ENCODE data around the gene SMIM43. TPM values are rescaled to one million over a fixed set of nuclear protein-coding genes. Genes with fewer than 3 reads are reported as not detected.

SMIM43 gene
- 0.29 TPM in 1 of 2 replicates, not detected in the other for total RNA-seq (2014; rRNA removed; shearing (Covaris generic))

DNA sequence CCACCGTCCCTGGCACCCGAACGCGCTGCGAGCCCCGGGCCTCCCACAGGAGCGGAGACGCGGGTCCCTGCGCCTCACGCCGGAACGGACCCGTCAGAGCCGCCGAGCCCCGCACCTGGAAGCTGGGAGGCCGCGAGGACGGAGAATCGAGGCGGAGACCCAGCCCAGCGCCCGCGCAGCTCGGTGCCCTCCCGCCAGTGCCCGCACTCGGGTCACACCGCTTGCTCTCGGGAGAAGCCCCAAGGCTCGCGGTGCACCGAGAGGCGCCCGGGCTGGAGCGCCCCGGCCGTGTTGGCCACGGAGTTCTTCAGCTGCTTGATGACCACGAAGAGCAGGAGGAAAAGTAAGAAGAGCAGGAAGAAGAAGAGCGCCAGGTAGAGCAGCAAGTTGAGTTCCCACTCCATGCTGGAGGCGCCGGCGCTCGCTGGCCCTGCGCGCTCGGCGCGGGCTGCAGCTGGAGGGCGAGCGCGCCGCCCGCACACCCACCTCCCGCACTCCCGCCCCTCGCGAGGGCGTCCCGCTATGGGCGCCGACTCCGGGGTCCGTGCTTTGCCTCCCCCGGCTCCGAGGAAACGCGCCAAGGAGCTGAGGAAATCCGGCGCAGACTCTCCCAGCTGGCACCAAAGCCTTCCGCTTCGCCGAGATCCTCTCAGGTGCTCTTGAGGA lies at the start of gene SMIM43:
Gene SMIM43 (minus strand): TSS at position 463 of the 666 bp plus-strand sequence. CDS start 59 bp downstream, at position 404.
- no peak for DNase-seq (ENCODE audit: low read depth)

DNA sequence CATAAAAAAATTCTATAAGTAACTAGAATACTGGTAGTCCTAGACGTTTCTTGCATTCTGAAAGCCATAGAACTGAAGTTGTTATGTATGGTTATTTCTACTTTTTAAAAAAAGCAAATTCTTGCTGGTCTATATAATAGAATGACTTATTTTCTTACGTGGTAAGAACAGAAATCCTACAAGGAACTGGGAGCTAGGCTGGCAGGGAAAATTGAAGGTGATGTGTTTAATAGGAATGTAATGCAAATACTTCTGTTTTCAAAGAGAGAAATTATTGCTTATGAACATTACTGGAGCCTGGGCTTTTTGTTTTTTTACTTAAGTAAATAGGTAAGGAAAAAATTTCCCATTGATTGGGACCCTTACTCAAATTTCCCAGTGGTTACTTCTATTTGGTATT lies 49.8 kb upstream of the SMIM43 start:
- DNase-seq (ENCODE audit: low read depth): no peak

DNA sequence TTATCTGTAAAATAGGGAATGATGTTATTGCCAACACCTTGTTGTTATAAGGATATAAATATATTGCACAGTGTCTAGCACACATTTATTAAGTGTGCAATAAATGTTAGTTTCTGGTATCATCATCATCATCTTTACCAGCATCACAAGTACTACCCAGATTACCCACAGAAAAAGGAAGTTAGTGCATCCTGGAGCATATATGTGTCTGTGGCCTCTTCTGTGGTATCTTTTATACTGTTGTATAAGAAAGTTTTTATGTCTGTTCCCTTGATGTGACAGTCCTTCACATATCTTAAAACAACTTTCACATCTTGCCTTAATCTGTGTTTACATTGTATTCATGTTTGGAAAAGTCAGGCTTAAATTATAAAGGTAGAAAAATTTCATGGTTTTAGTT lies 46.2 kb upstream of the SMIM43 start:
- DNase-seq (ENCODE audit: low read depth): no peak

DNA sequence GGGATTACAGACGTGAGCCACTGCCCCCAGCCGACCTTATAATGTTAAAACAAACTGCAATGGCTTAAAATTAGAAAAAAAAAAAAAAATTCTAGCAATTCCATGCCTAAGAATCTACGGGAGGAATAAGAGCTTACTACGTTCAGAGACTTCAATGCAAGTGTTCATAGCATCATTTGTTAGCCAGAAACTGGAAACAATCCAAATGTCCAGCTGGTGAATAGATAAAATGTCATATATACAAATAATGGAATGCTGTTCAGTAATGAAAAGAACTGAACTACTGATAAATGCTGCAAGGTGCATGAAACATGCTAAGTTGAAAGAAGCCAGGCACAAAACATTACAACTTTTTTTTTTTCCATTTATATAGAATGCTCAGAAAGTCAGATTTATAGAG lies 41.4 kb upstream of the SMIM43 start:
- DNase-seq (ENCODE audit: low read depth): no peak

DNA sequence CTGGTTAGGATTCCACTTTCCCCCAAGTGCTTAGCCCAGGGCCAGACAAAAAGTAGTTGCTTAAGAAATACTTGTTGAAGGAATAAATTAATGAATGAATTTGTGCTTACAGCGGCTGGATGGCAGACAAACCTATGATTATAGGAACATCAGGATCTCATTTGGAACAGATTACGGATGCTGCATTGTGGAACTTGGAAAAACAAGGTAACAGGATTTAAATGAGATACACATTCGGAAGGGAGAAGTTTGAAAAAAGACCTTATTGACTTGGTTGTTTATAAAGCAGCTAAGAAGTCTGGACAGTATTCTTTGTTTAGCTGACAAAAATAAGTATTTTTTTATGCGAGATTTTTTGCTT lies 36.7 kb upstream of the SMIM43 start:
- DNase-seq (ENCODE audit: low read depth): no peak

DNA sequence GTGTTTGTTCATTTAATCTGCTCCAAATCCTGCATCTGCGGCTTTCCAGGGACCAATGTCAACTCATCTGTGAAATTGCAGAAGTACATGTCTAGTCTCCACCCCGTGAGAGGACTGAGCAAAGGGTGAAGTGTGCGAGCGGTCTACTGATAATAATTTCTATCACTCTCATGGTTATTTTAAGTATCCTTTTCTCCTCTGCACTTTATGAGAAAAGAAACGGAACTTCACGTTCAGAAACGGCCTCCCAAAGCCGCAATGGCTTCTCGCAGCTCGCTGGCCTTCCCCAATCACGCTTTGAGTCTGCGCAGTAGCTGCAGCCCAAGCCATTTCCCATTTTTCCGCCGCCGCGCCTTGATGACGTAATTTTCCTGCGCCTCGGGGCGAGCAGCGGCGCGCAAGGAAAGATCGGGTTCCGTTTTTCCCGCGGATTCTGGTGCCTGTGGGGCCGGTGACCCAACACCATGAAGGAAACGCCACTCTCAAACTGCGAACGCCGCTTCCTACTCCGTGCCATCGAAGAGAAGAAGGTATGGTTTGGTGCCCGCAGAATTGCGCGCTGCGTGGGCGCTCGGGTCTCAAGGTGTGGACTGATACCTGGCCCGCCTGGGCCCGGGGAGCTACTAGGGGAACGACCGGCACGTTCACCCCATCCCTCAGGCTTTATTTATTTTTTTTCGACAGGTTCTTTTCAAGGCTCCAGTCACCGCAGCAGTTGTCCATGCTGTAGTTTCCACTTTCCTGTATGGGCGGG lies 36.2 kb upstream of the SMIM43 start, which contains the start of gene EXOSC9:
Gene EXOSC9 (plus strand): TSS at position 363 of the 754 bp plus-strand sequence. CDS start 102 bp downstream, at position 465.
- peak; percentile 89 for DNase-seq (ENCODE audit: low read depth)

DNA sequence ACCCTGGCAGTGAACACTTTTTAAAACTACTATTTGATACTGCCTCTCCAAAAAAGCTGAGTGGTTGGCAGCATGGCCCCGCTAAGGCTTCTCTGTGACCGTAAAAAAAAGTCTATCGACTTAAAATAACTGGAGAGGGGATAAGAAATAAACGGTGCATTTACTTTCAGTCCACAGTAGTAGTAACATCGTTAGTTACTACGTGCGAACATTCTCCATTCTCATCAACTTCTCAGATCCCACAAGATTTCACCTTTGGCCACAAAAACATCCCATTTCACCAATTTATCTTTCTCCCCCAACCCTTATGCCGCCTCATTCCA lies 35.6 kb upstream of the SMIM43 start:
- no peak for DNase-seq (ENCODE audit: low read depth)

DNA sequence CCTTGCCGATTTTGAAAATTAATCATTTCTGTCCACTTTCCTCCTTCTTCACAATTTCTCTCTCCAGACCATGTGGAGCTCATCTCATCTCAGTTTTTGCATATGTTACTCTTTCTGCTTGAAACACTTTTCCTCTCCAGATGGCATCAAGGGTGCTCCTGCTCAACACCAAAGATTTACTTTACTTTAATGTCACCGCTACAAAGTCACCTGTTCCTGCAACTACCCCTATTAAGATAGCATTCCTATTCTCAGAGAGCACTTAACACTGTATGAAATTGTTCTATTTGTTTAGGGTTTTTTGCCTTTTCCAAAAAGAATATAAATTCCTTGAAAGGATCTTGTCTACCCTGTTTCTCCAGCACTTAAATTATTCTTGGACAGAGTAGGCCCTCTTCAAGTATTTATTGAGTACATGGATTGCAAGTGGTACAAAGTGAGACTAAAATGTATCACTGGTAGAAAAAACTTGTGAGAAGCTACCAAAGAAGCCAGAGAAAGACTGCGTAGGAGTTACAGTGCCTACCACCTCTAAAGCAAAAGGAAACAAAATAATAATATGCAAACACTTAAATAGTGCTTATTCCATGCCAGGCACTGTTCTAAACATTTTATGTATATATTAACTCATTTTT lies 35.0 kb upstream of the SMIM43 start:
- DNase-seq (ENCODE audit: low read depth): no peak

DNA sequence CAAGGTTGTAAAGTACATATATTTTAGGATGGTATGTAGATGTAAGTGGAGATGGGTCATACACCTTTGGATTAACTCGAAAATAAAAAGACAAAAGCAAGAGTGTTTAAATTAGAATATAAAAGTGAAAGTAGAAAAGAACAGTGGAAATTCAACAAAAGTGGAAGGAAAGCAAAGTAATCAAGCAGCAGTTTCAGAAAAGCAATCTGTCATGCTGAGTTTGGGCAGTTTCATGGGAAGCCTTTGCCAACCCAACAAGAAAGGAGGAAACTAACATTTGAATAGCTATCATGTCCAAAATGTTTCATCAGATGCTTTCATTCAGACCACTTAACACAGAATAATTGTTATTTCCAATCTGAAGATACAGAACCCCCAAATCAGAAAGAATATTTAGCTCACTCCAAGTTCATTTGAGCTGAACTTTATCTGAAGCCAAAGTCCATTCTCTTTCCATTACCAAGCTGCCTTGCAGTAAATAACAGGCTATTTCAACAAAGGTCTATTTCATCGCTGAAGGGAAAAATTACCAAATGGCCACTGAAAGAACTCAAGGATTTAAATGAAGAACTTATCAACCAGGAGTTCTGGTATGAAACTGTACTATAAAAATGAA lies 34.4 kb upstream of the SMIM43 start:
- DNase-seq (ENCODE audit: low read depth): no peak

DNA sequence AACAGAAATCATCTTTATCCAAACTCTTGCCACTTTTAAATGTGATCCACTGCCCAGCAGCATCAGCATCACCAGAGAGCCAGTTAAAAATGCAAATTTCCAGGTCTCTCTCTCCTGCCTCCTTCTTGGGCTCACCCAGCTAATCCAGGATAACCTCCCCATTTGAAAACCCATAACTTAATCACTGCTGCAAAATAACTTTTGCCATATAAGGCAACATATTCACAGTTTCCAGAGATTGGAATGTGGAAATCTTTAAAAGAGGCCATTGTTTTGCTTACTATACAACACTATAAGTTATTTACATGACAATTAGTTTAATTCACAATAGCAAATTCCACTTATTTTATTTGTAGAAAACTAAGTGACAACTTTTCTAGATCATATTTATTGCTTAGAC lies 31.3 kb upstream of the SMIM43 start:
- no peak for DNase-seq (ENCODE audit: low read depth)

DNA sequence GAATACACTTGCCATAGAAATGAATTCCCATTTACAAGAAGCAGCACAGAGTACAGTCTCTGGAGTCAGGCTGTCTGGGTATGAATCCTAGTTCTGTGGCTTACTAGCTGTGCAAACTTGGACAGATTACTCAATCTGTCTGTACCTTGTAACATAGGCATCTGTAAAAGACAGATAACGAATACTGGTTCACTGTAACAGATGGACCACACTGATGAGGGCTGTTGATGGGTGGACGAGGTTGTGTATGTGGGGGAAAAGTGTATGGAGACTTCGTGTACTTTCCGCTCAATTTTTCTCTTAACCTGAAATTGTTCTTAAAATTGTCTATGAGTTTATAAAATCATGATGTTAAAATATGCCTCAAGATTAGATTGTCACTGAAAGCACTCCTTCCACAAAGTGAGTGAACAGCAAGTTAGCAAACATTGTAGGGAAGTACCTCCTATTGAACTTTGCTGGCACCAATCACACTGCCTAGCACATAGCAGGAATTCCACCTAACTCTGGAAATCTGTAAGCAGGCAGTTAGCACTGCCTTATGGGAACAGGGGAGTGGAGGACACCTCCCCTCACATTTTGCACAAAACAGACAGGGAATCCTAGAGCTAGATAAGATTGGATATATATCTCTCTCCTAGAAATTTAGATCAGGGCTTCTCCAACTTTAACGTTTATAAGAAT lies 29.7 kb upstream of the SMIM43 start:
- no peak for DNase-seq (ENCODE audit: low read depth)

DNA sequence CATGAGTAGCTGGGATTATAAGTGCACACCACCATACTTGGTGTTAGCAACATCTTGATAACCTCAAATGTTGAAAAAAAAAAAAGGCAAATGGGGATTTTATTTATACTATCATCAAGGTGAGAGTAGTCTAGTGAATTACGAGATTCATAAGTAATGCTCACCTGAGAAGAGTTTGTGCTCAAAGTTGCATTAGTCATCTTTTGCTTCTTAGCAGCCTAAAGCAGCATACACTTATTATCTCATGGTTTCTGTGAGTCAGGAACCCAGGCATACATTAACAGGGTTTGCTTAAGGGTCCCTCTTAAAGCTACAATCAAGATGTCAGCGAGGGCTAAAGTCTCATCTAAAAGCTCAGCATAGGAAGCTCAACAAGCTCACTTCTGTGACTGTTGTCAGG lies 28.0 kb upstream of the SMIM43 start:
- DNase-seq (ENCODE audit: low read depth): no peak

DNA sequence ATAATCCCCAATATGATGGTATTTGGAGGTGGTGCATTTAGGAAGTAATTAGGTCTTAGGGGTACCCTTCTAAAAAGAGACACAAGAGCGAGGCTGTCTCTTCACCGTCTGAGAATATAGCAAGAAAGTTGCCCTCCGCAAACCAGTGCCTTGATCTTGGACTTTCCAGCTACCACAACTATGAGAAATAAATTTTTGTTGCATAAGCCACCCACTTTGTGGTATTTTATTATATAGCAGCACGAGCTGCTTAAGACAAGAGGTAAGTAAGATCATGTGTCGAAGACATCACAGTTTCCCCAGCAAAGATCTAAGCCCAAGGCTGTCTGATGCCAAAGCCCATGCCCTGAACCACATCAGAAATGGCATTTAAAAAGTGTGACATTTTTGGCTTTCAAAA lies 26.5 kb upstream of the SMIM43 start:
- peak; percentile 23 for DNase-seq (ENCODE audit: low read depth)

DNA sequence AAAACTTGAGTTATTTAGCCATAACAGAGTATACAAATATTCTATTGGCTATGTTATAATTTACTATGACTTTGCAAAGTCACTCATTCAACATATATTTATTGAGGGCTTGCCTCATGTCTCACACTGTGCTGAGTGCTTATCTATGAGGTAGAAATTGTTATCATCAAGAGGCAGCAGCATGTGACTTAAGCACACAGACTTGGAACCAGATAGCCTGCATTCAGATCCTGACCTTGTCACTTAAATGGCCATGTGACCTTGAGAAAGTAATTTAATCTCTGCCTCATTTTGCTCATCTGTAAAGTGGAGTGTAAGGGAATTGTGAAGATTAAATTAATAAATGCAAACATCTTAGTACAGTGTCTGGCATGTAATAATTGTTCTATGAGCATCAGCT lies 26.0 kb upstream of the SMIM43 start:
- no peak for DNase-seq (ENCODE audit: low read depth)

DNA sequence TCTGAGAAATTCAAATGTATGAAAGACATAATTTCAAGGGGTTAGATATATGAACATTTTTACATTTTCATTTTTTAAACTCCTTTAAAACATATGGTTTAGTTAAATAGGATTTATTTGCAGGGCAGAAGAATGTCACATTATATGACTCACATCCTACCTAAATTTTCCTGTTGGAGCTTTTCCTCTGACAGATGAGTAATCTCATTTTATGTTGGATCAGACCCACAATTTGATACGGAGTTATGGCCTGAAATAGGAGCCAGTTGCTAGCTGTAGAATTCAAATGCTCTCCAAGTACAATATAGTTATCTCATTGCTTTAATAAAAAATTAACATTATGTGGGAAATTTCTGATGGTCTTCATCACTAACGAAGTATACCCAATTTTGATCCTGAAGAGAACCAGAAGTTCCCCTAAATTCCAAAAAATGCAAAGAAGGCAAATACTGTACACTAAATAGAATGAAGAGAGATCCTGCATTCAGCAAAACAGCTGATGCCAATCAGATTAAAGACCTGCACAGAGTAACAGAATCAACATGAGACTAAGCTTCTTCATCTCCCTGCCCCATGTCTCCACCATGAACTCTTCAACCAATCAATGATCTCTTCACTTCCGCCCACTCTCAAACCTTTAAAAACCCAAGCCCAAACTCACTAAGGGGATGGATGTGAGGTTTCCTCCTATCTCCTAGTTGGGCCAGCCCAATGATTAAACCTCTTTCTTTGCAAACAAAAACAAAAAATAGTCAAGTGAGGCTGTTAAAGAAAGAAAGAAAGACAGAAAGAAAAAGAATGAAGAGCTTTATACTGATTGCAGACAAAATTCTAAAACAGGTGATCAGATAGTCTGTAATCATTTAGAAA lies 25.2 kb upstream of the SMIM43 start:
- DNase-seq (ENCODE audit: low read depth): peak; percentile 35

DNA sequence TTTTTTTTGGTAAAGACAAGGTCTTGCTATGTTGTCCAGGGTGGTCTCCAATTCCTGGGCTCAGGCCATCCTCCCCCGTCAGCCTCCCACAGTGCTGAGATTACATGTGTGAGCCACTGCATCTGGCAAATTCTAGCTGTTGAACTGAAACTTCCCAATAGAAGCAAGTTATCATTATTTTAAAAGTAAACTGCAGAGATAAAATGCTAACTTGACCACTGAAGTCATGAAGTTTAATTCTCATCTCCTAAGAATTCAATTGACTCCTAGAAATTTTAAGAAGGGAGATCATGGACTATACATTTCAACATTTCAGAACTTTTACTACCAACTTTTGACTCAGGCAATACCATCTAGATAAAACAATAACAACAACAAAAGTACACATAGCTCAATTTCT lies 24.5 kb upstream of the SMIM43 start:
- DNase-seq (ENCODE audit: low read depth): no peak

DNA sequence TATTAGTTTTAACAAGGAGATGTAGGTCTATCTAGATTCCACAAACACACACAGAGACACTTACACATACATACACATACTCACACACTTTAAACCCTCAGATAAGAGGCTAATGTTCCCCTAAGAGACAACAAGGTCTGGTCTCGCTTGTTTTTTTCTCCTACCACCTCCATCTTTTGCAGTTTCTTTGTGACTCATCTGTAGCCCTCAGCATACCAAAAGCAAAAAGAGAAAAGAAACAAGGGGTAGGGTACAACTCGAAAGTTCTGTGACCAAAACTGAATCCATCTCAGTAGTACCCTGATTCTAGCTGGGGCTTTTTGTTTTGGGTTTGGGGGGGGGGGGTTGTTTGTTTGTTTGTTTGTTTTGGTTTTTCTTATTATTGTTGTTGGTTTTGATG lies 23.9 kb upstream of the SMIM43 start:
- no peak for DNase-seq (ENCODE audit: low read depth)

DNA sequence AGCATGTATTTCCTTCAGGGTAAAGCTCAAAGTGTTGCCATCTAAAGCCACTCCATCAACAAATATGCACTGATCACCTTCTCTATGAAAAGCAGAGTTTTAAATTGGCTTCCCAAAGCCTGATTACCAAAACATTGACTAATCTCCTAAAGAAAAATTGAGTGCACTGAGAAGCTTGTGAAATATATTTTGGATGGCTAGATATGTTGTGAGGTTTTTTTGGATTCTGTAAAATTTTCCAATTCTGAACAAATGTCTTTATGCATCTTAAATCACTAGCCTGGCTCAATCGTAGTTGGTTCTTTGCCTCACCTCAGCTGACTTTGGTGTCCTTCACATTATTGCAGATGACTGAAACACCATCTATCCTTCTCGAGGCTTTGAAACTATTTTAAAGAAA lies 21.3 kb upstream of the SMIM43 start:
- no peak for DNase-seq (ENCODE audit: low read depth)

DNA sequence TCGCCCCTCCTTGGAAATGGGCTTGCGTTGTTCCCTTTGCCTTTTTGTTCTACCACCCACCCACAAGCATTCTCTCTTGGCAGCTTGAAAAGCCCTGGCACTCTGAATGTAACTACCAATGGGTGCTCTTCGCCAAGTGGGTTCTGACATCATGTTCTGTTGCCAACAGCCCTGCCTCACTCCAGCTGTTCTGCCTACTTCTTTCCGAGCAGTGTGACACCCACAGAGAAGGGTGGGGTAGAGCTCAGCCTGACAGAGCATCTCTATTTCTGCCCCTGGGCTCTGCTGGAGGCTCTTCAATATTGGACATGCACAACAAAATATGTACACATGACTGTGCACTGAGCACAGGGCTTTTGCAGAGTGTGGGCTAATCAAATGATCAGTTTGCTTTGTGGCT lies 20.5 kb upstream of the SMIM43 start:
- DNase-seq (ENCODE audit: low read depth): no peak

DNA sequence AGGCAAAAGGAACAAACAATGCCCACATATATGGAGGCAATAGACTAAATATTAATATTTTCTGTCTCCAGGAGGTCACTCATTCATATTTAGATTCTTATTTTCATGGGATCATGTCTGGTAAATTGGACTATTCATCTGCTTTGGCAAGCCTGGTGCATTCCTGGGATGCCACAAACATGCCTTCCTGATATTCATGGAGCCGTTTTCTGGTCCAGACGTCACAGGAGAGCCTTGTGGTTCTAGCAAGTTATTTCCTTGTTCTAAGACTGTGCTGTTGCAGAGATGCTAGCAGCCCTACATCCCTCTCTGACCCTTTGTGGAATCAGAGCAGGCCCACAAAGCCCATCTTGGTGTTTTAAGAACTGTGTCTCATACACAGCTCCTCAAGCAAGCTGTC lies 20.0 kb upstream of the SMIM43 start:
- peak; percentile 70 for DNase-seq (ENCODE audit: low read depth)

DNA sequence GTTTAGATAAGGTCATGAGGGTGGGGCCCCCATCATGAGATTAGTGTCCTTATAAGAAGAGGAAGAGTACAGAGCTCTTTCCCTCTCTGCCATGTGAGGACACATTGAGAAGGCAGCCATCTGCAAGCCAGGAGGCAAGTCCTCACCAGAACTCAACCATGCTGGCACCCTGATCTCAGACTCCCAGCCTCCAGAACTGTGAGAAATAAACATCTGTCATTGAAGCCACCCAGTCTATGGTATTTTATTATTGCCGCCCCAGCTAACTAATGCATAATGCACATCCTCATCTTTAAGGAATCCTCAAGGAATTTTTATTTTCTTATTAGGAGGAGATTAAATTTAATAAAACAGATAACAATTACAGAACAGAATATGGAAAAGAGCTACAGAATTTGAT lies 19.4 kb upstream of the SMIM43 start:
- no peak for DNase-seq (ENCODE audit: low read depth)
